GM12878 (cell line): Measurements from ENCODE around the gene CCDC181. TPM values are rescaled to one million over a fixed set of nuclear protein-coding genes. Genes with fewer than 3 reads are reported as not detected.

Experiments used
- ATAC-seq: fragments of 200-7000 bp; cut with Tn5 transposase; 3 replicates; pipeline ENCODE4 v1.9.1; 2020; ENCODE audit warnings: mild to moderate bottlenecking, moderate library complexity
- BruUV-seq: library from RNA; stranded (reverse); fragments of 400-500 nt; replicated peaks from 2 replicates; lab custom pipeline; 2021; lab: Mats Ljungman, UMichigan
- CTCF ChIA-PET: fragments of 300-600 bp; sonication (Branson Sonifier 250); formaldehyde crosslinking; extraction: SDS; loops from one replicate; lab custom pipeline; 2021; ENCODE audit warnings: inconsistent platforms; lab: Yijun Ruan, JAX
- POLR2A ChIA-PET: fragments of 350-600 bp; formaldehyde crosslinking; extraction: SDS; loops from one replicate; lab custom pipeline; 2021; ENCODE audit warnings: inconsistent platforms; lab: Charles Lee
- RAD21 ChIA-PET: fragments of 300-600 bp; sonication (Branson Sonifier 250); formaldehyde crosslinking; loops from one replicate; lab custom pipeline; 2023; ENCODE audit warnings: antibody characterized with exemption; ENCODE audit not compliant: unreplicated experiment; lab: Charles Lee
- SMC1A ChIA-PET: fragments of 300-600 bp; sonication (Branson Sonifier 250); formaldehyde crosslinking; loops from one replicate; lab custom pipeline; 2023; ENCODE audit not compliant: unreplicated experiment, uncharacterized antibody; lab: Charles Lee
- DNase-seq: peaks from one replicate; pipeline ENCODE4 v3.0.0-alpha.2; 2011; ENCODE audit warnings: low read depth, low spot score
- FAIRE-seq: peaks from 3 replicates; lab custom pipeline; 2011; peaks lifted over from hg19 to GRCh38; lab: Jason Lieb, UNC
- H2AFZ ChIP-seq: 2 replicates; pipeline ENCODE4 v1.6.0; 2011; ENCODE audit warnings: low read depth, low read length, control low read depth; ENCODE audit not compliant: control insufficient read depth
- H3K27ac ChIP-seq: 2 replicates; pipeline ENCODE4 v1.5.1; 2011; ENCODE audit warnings: control low read depth; ENCODE audit not compliant: control insufficient read depth, insufficient read depth
- H3K27me3 ChIP-seq, 2 experiments: replicated peaks in 1 of 2; 2 replicates each; pipeline versions ENCODE4 v1.6.0 to v1.6.1; 2011; ENCODE audit warnings: low read length in 1 of 2; ENCODE audit not compliant: control insufficient read depth in 2 of 2, insufficient read depth in 2 of 2
- H3K36me3 ChIP-seq, 2 experiments: 2 replicates each; pipeline ENCODE4 v1.5.1; 2011; ENCODE audit warnings: low read length in 1 of 2; ENCODE audit not compliant: control insufficient read depth in 2 of 2, insufficient read depth in 2 of 2
- H3K4me1 ChIP-seq: 2 replicates; pipeline ENCODE4 v1.6.1; 2011; ENCODE audit warnings: mild to moderate bottlenecking, low read length, moderate library complexity, mixed read lengths; ENCODE audit not compliant: control insufficient read depth, insufficient read depth
- H3K4me2 ChIP-seq: 2 replicates; pipeline ENCODE4 v1.6.0; 2011; ENCODE audit warnings: control low read depth; ENCODE audit not compliant: control insufficient read depth, insufficient read depth
- H3K4me3 ChIP-seq: fragments of 200-600 bp; sonication (generic); 2 replicates; pipeline ENCODE4 v1.5.1; 2016
- H3K79me2 ChIP-seq: 2 replicates; pipeline ENCODE4 v1.6.0; 2011; ENCODE audit warnings: low read length; ENCODE audit not compliant: control insufficient read depth, insufficient read depth
- H3K9ac ChIP-seq: 2 replicates; pipeline ENCODE4 v1.8.0; 2011; ENCODE audit warnings: low read length, control low read depth, mixed read lengths; ENCODE audit not compliant: control insufficient read depth, insufficient read depth
- H3K9me3 ChIP-seq: replicated peaks from 3 replicates; pipeline ENCODE4 v1.5.1; 2011; ENCODE audit warnings: mild to moderate bottlenecking, low read length; ENCODE audit not compliant: control insufficient read depth, insufficient read depth
- H4K20me1 ChIP-seq: 2 replicates; pipeline ENCODE4 v1.6.0; 2011; ENCODE audit not compliant: control insufficient read depth, insufficient read depth
- CTCF ChIP-seq, 3 experiments: IDR thresholded peaks in 2 of 3; conservative IDR thresholded peaks in 1 of 3; 2 replicates each; pipeline ENCODE4 v1.5.1; 2011; ENCODE audit warnings: low read depth in 3 of 3, low read length in 3 of 3, mild to moderate bottlenecking in 3 of 3, control low read depth in 2 of 3, moderate library complexity in 2 of 3, inconsistent platforms in 1 of 3, mixed read lengths in 1 of 3; ENCODE audit not compliant: control insufficient read depth in 2 of 3, insufficient read depth in 1 of 3; ENCODE audit errors: extremely low read depth in 1 of 3
- FOXM1 ChIP-seq: IDR thresholded peaks from 2 replicates; pipeline ENCODE4 v1.6.1; 2012; ENCODE audit warnings: low read depth, mild to moderate bottlenecking, inconsistent platforms, low read length, moderate library complexity
- NRF1 ChIP-seq: conservative IDR thresholded peaks from 2 replicates; pipeline ENCODE4 v1.6.1; 2011; ENCODE audit warnings: mild to moderate bottlenecking, low read depth, low read length, improper control_type of control experiment
- PAX8 ChIP-seq: fragments of 450-650 bp; IDR thresholded peaks from 2 replicates; pipeline ENCODE4 v1.6.1; 2017; ENCODE audit warnings: mild to moderate bottlenecking, moderate library complexity
- RAD21 ChIP-seq: IDR thresholded peaks from 2 replicates; pipeline ENCODE4 v1.6.1; 2011; ENCODE audit warnings: mild to moderate bottlenecking, low read depth, low read length, moderate library complexity; ENCODE audit not compliant: insufficient read depth
- RUNX3 ChIP-seq: IDR thresholded peaks from 2 replicates; pipeline ENCODE4 v1.6.1; 2012; ENCODE audit warnings: low read length, inconsistent platforms
- SMC3 ChIP-seq: IDR thresholded peaks from 2 replicates; pipeline ENCODE4 v1.6.1; 2011; ENCODE audit warnings: low read length, improper control_type of control experiment, borderline replicate concordance
- WGBS: methylation state at CpG from one replicate; pipeline ENCODE4 v1.1.6; 2016; ENCODE audit warnings: low lambda C conversion rate; ENCODE audit not compliant: insufficient replicate concordance, insufficient coverage; ENCODE audit errors: missing lambda C conversion rate; 5-methylcytosine and 5-hydroxymethylcytosine counted together
- in situ Hi-C: fragments of 300-500 bp; cut with MboI; formaldehyde crosslinking; loops from 9 replicates; pipeline ENCODE4 v1.14.3; 2018; ENCODE audit warnings: mixed read lengths
- intact Hi-C: fragments of 100-400 bp; cut with micrococcal nuclease; formaldehyde crosslinking; loops from one replicate; pipeline ENCODE4 v1.14.2; 2022; ENCODE audit not compliant: unreplicated experiment
- polyA plus RNA-seq, 11 experiments: library from polyadenylated mRNA; depleted of rRNA in 4 of 11; unstranded in 6 of 11; stranded (reverse) in 5 of 11; fragments of >200 nt; fragmentation: Nextera tagmentation in 4 of 11; fragmentation: Illumina TruSeq in 1 of 11; extraction: Ambion mirVana in 4 of 11; extraction: Trizol in 1 of 11; gene quantifications; 1 replicate in 1 of 11; 2 replicates in 10 of 11; pipeline versions ENCODE4 v1.2.1 to v1.2.3, GENCODE V29; 2011 to 2016; ENCODE audit warnings: inconsistent platforms in 2 of 11, missing spikeins in 2 of 11, low read depth in 1 of 11
- total RNA-seq, 4 experiments: library from RNA; depleted of rRNA in 3 of 4; stranded (reverse); fragments of >200 nt in 3 of 4; fragmentation: Illumina TruSeq in 1 of 4; extraction: Trizol in 1 of 4; gene quantifications; 2 replicates each; pipeline versions ENCODE4 v1.2.1 to v1.2.3, GENCODE V29; 2013 to 2021

CCDC181 gene
- total and polyA plus RNA-seq, 10 of the 15 experiments (the other 5 are each of a cell fraction or from before 2014, with no cell fraction given) = not detected

GRCh38 chr1:169348383-169349036, 78.8 kb downstream of the CCDC181 start:
- Histone ChIP-seq H4K20me1 (no peaks in the 10 kb centered on the region), H3K9ac (no peak overlapping the region), H3K27ac (no peak overlapping the region), H2AFZ (no peak overlapping the region), H3K4me3 (no peak overlapping the region), H3K36me3 (no peaks in the 10 kb centered on the region), H3K4me1 (no peaks in the 10 kb centered on the region), H3K79me2 (no peaks in the 10 kb centered on the region), H3K4me2 (no peak overlapping the region), H3K27me3 (no peaks in the 10 kb centered on the region), H3K9me3 (no peaks in the 10 kb centered on the region; the same call in 2 of the 3 replicates)
- no TSS peak for BruUV-seq
- 40% methylated on average over 5 of the region's 5 CpGs for WGBS
- intact Hi-C loops = loop anchor here (1.0 to 5.0 kb wide), 4 partner anchors 712 to 1006 kb away; no protein-coding TSS in a partner anchor
- DNase-seq (peak; percentile 19), ATAC-seq (peak; percentile 61), FAIRE-seq (peak; percentile 78)
- ChIA-PET POLR2A (interaction anchor here (0.6 to 1.1 kb wide), 4 partner anchors 108 to 712 kb away, joined by 3 to 6 read pairs (median 3); no protein-coding TSS in a partner anchor), CTCF (interaction anchor here (0.6 to 9.3 kb wide), 80 partner anchors 9 to 1289 kb away, joined by 3 to 240 read pairs (median 5); partner anchors contain the start of genes BLZF1 and NME7), RAD21 (interaction anchor here (0.6 to 6.2 kb wide), 51 partner anchors 10 to 1113 kb away, joined by 3 to 135 read pairs (median 4); partner anchors contain the start of genes BLZF1 and NME7), SMC1A (interaction anchor here (0.5 to 8.3 kb wide), 60 partner anchors 9 to 1008 kb away, joined by 3 to 172 read pairs (median 4); partner anchors contain the start of genes BLZF1 and NME7)
- in situ Hi-C loops = loop anchor here (10.0 kb wide), 1 partner anchor 914 kb away; no protein-coding TSS in a partner anchor
- TF ChIP-seq RAD21 (peak; percentile 92), RUNX3 (no peak), FOXM1 (peak; percentile 45; the same call in 1 of the 2 replicates), SMC3 (peak; percentile 85), CTCF (IDR thresholded peaks at IDR 0.05 in 2 of 3, conservative IDR thresholded peaks at IDR 0.05 in 1 of 3; ENCODE audit: control insufficient read depth in 2 of 3, extremely low read depth in 1 of 3, insufficient read depth in 1 of 3, low read depth in 3 of 3, low read length in 3 of 3) (peak; percentile 57 to 78 (median 62)), NRF1 (no peak), PAX8 (peak; percentile 41; the same call in 1 of the 2 replicates)
